NCI-H1105 treated with DMSO at 0.1 percent for 48 hours (cell line): ENCODE data around the gene RGMA.
"Not testable (repeated sequence)": the region's sequence is repeated elsewhere in the genome, so short reads cannot be mapped to it uniquely, and the experiment has no call there.

Source experiments
- DNase-seq: peaks from one replicate; lab custom pipeline; 2025; lab: John Stamatoyannopoulos, UW

Gene RGMA

DNA sequence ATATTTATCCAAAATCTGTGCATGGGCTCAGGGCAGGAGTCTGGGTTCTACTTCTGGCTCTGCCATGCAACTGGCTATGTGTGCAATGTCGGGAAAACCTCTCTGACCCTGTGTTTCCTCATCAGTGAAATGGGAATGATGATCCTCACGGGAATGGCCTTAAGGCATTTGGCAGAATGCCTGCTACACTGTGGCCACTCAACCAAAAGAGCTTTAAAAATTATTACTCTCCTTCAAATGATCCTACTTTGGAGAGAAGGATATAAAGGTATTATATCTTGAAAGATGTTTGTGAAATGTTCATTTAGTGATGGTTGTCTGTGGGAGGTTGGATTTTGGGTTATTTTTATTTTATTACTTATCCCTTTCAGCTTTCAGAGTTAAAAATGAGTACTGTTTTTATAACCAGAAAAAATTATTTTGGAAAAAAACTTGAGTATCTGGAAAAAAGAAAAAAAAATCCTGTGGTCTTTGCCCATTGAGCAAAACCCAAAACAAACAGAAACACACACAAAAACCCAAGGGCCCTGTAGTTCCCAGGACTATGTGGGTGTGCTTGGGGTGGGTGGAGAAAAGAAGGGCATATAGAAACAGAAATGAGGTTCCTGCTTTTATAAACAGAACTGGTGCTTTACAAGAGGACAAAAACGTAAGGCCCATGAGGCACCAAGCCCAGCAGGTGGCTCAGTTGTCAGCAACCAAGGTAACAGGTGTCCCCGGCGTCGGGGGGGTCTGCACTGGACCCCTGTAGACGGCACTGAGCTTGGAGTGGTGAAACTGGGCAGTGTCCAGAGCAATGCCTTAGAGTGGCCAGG lies 22.0 kb downstream of the RGMA start:
- DNase-seq = no peak

DNA sequence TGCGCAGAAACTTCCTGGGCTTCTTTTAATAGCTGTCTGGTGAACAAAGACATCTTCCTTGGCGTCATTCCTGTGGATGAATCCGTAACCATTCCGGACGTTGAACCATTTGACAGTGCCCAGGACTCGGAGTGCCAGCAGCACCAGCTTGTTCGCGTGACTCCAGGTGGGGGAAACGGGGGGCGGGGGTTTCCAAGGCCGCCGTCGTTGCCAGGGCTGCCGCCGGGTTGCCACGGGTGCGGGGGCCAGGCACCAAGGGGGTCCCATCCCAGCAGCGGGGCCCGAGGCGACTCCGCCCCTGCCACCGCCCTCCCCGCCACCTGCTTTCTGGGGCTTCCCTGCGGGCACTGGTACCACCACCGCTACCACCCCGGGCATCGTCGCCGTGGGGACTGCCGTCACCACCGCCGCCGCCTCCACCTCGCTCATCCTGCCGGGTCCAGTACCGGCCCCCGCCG lies 22.8 kb downstream of the RGMA start:
- DNase-seq = no peak

DNA sequence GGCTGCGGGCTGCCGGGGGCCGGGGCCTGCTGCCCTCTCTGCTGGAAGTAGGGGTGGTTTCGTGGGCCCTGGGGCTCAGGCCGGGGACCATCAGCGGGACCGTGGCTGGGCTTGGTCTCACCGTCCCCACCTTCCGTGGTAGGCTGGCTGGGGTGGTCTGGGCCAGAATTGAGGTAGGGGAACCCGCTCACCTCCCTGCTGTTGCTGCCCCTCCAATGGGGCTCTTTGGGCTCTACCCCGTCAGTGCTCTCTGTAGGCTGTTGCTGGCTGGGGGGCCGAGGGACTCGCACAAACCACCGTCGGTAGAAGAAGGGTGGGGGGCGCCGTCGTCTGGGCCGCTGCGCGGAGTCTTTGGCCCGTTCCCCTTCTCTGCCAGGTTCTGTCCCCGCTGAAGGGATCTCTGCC lies 23.4 kb downstream of the RGMA start:
- no peak for DNase-seq

DNA sequence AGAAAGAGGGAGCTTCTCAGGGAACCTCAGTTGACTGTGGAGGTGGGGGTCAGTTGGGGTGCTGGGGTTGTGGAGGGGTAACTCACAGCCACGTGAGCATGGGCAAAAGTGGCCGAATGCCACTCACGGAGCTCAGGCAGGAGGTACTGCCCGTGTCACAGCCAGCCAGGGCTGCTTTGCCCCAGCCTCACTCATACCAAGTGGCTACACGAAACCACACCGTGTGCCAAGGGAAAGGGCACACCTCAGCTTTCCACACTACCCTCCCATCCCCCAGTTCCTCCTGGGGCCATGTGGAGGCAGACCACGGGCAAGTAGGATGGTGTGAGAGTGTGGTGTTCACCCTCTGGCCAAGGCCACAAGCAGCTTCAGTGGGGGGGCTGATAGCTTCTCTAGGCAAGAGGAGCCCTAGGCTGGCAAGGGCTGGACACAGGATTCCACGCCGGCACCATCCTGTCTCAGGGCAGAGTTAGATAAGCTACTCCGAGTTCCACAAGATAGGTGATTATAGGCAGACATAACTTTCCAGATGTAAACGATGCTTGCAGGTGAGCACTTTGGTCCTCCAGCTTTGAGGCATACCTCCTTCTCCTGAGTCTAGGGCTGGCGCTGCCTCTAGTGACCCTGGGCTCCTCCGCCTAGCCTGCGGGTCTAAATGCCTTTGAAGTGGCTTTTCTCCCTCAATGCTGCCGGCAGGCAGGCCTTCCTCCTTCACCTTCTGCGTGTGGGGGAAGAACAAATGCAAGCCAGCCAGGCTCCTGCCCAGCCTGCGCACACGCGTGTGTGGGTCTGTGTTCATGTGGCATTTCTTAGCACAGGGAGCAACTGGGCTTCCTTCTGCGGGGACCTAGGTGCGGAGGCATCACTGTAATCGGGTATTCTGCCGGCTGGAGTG lies 25.0 kb downstream of the RGMA start:
- no peak for DNase-seq

DNA sequence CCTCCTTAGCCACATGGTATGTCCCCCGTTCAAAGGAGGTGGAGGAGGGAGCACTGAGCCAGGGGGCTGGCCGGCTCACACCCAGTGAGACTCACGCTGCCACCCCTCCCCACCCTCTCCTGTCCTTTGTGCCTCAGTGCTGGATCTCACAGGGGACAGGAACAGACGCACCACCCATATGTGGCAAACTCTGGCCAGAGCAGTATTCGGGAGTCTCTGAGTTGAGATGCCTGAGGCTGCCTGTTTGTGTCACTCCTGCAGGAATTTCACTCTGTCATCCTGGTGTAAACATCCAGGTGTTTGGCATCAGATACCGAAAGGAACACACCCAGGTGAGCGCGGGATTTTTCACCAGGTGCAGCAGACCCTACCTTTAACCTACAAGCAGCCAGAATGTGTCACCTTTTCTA lies 25.7 kb downstream of the RGMA start:
- DNase-seq = no peak

DNA sequence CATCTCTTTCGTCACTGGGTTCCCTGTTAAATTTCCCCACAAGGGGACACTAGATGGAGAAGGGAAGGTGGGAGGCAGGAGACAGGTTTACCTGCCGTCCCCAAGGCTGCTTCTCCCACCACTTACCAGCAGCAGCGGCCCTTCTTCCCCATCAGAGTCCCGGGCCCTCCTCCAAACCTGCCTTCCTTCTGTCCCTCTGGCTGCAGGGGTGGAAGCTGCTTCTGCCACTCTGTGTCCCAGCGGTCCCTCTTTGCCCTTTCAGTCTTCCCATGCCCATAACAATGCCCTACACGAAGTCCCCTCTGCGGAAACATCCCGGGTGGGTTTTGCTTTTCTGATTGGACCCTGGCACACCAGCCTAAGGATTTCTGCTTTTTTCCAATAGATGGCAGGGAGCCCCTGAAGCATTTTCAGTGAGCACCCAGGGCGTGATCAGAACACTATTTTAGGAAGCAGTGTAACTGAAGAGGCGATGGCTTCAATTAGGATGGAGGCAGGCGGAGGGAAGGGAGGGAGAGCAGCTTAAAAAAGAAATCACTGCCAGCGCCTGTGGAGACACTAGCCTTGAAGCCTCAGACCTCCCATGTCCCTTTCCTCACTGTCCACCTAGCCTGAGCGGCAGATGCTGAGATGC lies 26.3 kb downstream of the RGMA start:
- not testable (repeated sequence) for DNase-seq

DNA sequence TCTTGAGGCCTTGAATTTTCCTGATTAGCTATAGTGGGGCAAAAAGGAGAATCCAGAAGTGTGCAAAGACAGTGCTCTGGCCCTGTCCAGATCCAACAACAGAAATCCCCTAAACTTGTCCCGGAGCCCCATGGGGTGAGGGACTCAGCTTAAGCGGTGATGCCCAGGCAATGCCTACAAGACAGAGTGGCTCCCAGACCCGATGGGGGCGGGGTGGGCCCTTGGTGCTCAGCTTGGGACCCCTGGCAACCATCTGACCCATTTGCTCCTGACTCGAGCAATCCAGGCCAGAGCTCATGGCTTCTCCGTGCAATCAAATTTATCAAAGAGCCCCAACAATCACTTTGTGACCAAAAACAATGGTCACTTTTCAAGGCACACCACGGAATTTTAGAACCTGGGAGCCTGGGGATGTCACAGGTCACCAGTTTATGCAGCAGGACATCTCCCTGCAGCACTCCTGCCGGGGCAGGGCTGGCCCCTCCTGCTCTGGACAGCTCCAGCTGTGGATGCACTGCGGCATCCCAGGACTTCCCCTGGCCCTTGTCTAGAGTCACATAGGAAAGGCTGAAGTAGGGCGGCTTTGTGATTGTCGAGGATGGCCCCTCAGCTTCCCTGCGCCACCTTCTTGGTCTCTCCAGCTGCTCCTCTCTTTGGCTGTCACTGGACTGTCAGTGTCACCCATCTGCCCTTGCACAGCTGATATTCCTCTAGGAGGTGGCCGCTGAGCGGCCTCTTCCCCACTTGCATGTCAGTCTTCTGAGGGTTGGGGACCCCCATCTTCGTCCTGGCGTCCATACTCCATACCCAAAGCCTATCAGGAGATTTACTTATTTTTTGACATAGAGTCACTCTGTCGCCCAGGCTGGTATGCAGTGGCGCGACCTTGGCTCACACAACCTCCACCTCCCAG lies 28.4 kb downstream of the RGMA start:
- DNase-seq = no peak

DNA sequence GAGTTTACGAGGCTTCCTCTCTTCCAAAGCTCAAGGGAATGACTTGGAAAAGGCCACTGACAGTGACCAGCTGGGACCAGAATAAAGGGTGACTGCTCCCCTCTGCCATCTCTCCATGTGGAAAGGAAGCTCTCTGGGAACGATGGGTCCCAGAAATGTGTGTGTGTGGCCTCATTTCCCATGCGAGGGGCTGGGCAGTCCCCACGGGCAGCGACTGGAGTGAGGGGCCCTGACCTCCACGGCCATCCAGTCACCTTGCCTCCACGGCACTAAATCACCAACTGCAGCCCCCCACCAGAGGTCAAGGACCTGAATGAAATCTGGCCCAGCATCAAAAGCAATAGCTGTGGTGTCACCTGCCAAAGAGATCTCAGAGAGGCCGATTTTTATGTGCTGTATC lies 29.6 kb downstream of the RGMA start:
- no peak for DNase-seq

DNA sequence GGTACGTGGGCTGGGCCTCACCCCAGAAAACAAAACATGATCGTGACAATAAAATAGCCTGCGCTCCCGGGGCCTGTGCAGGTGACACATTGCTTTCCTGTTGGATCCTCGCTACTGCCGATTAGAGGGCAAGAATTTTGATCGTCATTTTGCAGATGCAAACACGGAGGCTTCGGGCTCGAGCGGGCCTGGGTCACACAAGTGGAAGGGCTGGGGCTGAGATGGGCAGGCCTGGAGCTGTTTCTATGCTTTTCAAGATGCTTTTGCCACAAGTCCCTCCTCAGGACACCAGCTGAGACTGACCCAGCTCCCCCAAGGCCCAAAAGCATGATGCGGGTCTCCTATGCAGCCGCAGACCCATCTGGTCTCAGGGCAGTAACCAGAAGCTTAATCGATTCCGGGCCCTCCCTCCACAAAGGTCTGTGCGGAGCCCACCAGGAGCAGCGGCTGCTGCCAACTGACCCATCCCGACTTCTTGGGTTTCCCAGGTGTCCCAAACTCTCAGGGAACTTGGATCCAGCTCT lies 30.0 kb downstream of the RGMA start:
- no peak for DNase-seq

DNA sequence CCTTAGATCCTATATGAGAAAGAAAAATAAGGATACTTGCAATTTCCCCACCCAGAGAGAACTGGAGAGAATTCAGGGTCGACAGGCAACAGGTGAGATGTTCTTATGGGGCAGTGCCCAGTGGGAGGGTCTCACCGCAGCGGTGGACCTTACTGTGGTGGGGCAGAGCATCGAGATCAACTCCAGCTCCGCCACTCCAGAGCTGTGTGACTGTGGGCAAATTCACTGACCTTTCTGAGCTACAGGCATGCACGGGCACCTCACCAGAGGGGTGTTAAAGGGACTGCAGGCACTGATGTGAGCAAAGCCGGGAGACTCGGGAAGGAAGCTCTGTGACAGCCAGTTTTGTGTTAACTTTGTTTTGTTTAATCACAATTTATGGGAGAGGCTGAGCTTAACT lies 30.9 kb downstream of the RGMA start:
- no peak for DNase-seq

DNA sequence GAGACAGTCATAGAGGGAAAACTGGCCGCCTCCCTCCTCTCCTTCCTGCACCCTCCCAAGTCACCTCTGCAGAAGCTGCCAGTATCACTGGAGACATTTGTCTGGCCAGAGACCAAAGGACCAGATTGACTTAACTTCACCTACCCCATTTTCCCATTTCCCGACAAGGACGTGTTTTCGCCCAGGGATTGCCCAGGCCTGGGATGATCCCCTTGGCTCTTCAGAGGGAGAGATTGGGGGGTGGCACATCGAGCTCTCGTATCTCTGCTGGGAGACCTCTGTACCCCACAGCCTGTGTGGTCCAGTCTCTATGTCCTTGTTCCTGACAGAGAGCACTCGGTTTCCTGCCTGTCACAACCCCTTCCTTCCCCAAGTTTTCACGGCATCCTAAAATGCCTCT lies 31.4 kb downstream of the RGMA start:
- DNase-seq = no peak

DNA sequence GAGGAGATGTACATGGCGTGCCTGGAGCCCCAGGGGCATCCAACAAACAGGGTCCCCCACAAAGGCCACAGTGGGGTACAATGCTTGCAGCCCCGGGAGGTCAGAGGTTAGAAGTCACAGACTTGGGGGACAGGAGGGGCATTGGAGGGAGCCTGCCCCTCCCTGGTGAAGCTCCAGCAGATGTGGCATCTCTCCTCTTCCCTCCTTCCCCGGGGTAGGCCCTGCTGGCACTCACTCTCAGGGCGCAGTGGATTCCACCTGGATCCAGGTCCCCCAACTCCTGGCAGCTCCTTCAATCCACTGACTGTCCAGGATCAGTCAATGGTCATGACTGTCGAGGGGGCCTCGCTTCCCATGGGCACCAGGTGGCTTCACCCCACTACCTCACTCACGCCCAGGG lies 32.2 kb downstream of the RGMA start:
- DNase-seq = no peak

DNA sequence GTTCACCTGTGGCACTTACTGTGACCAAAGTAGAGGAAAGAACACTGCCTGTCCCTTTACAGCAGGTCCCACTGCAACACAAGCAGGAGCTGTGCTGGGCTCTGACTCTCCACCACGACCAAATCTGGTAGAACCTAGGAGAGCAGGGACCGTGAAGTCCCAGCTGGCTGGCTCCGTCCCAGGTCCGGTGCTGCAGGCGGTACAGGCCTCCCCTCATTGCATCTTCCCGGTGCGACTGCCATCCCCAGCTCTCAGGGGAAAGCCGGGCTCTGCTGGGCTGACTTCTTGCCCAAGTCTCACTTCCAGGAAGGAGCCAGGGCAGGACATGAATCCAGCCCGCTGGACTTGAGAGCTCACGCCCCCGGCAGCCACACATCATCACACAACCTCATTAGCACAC lies 33.8 kb downstream of the RGMA start:
- no peak for DNase-seq

DNA sequence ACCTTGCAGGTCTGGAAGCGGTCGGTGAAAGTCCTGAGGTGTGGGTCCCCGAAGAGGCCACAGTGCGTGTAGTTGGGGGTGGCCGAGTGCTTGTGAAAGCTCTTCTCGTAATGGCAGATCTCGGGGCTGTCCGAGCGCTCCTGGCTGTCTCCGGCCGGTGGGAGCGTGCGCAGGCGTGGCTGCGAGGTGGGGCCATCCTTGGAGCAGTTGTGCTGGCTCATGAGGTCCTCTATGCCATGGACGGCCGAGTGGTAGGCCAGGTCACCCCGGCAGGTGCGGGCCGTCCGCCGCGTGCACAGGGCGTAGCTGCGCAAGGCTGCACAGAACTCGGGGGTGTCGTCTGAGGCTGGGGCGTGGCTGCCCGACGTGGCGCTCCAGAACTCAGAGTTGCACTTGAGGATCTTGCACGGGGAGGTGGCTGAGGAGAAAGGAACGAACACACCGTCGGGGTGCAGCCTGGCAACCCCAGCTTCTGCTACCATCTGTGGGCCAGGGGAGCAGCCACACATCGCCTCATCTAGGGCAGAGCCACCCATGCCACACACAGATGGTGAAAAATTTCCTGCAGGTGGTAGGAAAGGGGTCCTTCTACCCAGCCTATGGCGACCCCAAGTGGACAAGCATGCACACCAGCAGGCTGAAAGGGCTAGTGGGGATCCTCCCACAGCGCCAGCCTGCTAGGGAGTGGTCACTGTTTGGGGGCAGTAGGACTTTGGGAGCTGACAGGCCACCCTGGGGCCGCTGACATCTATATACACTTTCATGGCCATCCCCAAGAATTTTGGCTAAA lies 36.7 kb downstream of the RGMA start:
- no peak for DNase-seq

DNA sequence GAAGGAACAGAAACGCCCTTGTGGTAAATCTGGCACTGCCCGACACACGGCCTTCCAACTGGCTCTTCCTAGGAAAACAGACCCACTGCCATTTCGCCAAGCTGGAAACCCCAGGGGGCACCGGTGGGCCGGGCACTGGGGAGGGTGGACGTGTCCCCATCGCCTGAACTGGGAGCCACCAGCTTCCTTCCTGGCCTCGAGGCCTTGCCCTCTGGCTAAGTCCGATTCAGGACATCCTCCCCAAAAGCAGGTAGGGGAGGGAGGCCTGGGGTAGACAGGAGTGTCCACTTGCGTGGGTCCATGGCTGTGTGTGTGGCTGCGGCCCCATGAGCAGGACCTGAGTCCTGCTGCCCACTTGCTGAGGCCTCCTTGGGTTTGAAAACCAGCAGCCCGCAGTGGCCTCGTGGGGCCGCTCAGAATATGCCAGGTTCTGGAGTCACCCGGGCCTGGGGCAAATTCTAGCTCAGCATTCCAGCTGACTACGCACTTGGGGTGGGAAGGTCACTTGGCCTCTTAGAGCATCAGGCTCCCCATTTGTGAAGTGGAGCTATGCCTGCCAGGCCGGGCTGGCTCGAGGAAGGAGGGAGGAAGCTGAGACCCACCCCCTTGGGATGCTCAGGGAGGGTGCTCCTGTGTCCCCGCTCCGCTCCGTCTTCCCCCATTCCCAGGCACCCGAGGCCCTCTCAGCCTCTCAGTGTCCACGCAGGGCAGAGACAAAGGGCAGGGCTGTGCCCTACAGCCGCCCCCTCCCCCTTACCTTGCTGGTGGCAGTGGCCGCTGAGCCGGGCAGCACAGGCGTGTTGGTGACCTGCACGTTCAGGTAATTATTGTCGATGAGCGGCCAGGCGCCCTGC lies 37.5 kb downstream of the RGMA start:
- DNase-seq = no peak

DNA sequence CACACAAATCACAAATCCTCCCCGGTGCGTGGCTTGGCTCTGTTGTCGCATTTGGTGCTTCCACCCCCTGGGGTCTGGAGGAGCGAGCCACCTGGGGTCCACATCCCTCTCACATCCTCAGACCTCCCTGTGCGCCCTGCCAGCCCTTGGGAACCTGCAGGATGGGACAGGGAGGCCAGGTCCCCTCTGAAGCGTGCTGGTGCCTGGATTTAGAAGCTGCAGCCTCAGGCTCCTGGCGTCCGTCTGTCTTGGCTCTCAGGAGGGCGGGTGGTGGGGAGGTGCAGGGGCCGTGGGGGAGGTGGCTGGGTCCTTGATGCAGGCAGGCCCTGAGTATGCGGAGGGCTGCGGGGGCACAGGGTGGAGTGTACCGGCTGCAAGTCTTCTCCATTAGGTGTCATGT lies 38.4 kb downstream of the RGMA start:
- DNase-seq = no peak

DNA sequence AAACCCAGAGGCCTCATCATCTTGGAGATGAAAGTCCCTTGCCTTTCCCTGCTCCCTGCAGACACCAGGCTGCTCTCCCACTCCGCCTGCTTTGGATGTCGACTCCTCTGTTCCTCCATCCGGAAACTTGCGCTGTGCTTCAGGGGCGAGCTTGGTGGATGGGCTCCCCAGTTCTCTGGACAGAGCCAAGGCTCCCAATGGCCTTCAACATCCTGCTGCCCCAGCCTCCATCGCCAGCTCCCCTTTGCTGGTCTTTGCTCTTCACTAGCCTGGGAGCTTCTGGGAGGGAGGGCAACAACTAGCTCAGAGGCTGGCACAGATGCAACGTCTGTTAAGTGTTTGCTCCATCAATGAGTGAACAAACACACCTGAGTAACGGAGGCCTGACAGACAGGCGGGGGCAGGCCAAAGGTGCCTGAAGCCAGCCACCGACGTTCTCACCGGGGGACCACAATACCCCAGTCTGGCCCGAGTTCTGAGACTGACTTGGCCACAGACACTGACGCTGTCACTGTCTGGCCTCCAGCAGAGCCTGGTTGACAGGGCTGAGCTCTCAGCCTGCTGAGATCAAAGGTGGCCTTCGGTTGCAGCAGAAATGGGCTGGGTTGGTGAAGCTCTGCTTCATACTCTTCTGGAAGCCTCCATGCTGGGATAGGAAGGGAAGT lies 39.0 kb downstream of the RGMA start:
- peak; percentile 17 for DNase-seq

DNA sequence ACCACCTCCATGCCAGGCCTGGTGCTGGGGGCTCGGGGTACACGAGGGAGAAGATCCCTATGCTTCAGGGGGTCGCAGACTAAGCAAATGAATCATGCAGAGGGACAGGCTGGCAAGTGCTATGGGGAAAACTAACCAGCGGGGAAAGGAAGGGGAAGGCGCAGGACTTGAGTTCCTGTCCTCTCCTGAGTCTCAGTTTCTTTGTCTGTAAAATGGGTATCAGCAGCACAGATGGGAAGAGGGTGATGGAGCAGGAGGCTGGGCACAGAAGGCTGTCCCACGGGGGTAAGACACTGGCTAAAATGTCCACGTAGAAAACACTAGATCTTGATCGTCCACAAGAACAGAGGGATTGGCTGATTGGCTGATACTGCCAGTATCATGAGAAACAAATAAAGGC lies 39.8 kb downstream of the RGMA start:
- no peak for DNase-seq

DNA sequence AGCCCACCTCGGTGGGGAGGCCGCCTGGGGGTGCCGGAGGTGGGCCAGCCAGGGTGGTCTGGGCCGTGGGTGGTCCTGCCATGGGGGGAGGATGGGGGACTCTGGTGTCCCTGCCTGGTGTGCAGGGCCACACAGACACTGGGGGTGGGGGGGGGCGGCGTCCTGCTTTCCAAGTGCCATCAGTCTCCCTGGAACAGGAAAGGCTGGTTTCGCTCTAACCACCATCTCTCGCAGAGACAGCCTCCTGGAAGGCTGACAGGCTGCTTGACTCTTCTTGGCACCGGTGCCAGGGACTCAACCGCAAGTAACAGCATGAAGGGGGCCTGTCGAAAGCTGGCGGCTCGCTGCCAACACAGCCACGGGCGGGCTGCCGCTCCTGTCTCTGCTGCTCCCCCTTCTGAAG lies 40.3 kb downstream of the RGMA start:
- DNase-seq = peak; percentile 30
